Measurements from ENCODE around the gene TMOD4. TPM values are rescaled to one million over a fixed set of nuclear protein-coding genes. Genes with fewer than 3 reads are reported as not detected.

The TMOD4 gene
- total RNA-seq, 1 donor from 2014 or later: not detected

- DNase-seq (ENCODE audit: extremely low read depth, low read depth, low spot score): no peak
Measured at GRCh38 chr1:151176514-151177045, 799 bp upstream of the TMOD4 start.

- DNase-seq (ENCODE audit: extremely low read depth, low read depth, low spot score): no peak
Measured at GRCh38 chr1:151175041-151175741, 590 bp downstream of the TMOD4 start.

- no peak for DNase-seq (ENCODE audit: extremely low read depth, low read depth, low spot score)
Measured at GRCh38 chr1:151171190-151171589, 4.6 kb downstream of the TMOD4 start.

- no peak for DNase-seq (ENCODE audit: extremely low read depth, low read depth, low spot score)
Measured at GRCh38 chr1:151167116-151167515, 8.7 kb downstream of the TMOD4 start.

GRCh38 chr1:151166505-151166956 is 9.2 kb downstream of the TMOD4 start:
- DNase-seq (ENCODE audit: extremely low read depth, low read depth, low spot score): no peak

- DNase-seq (ENCODE audit: extremely low read depth, low read depth, low spot score): peak; percentile 84
Measured at GRCh38 chr1:151165738-151166504, 9.9 kb downstream of the TMOD4 start, which contains the start of the genes LYSMD1 and SCNM1. TSS of gene LYSMD1 (minus strand) at chr1:151165902. CDS start at chr1:151165258, 644 bp downstream. TSS of gene SCNM1 (plus strand) at chr1:151166144. CDS start at chr1:151166153, 9 bp downstream.

GRCh38 chr1:151165281-151165737 is 10.5 kb downstream of the TMOD4 start:
- DNase-seq (ENCODE audit: extremely low read depth, low read depth, low spot score): no peak

GRCh38 chr1:151164732-151165280 is 11.0 kb downstream of the TMOD4 start:
- no peak for DNase-seq (ENCODE audit: extremely low read depth, low read depth, low spot score)

GRCh38 chr1:151159373-151159772 is 16.4 kb downstream of the TMOD4 start:
- no peak for DNase-seq (ENCODE audit: extremely low read depth, low read depth, low spot score)

GRCh38 chr1:151158751-151159251 is 17.0 kb downstream of the TMOD4 start:
- DNase-seq (ENCODE audit: extremely low read depth, low read depth, low spot score): no peak

- no peak for DNase-seq (ENCODE audit: extremely low read depth, low read depth, low spot score)
Measured at GRCh38 chr1:151158326-151158725, 17.5 kb downstream of the TMOD4 start.

- DNase-seq (ENCODE audit: extremely low read depth, low read depth, low spot score): no peak
Measured at GRCh38 chr1:151157067-151157531, 18.7 kb downstream of the TMOD4 start.

- no peak for DNase-seq (ENCODE audit: extremely low read depth, low read depth, low spot score)
Measured at GRCh38 chr1:151156515-151156819, 19.3 kb downstream of the TMOD4 start, which contains the start of gene TNFAIP8L2. TSS of gene TNFAIP8L2 (plus strand) at chr1:151156649. CDS start at chr1:151158698, 2,049 bp downstream.

- DNase-seq (ENCODE audit: extremely low read depth, low read depth, low spot score): no peak
Measured at GRCh38 chr1:151147665-151148064, 28.1 kb downstream of the TMOD4 start.

- no peak for DNase-seq (ENCODE audit: extremely low read depth, low read depth, low spot score)
Measured at GRCh38 chr1:151147132-151147503, 28.7 kb downstream of the TMOD4 start.

GRCh38 chr1:151146412-151147131 is 29.2 kb downstream of the TMOD4 start, which contains the start of gene SEMA6C:
TSS of gene SEMA6C (minus strand) at chr1:151146631. CDS start at chr1:151142621, 4,010 bp downstream.
- peak; percentile 34 for DNase-seq (ENCODE audit: extremely low read depth, low read depth, low spot score)

GRCh38 chr1:151146072-151146411 is 29.7 kb downstream of the TMOD4 start:
- no peak for DNase-seq (ENCODE audit: extremely low read depth, low read depth, low spot score)

GRCh38 chr1:151145304-151146071 is 30.3 kb downstream of the TMOD4 start:
- no peak for DNase-seq (ENCODE audit: extremely low read depth, low read depth, low spot score)

- DNase-seq (ENCODE audit: extremely low read depth, low read depth, low spot score): no peak
Measured at GRCh38 chr1:151144474-151145303, 31.1 kb downstream of the TMOD4 start.

Measured in glomerular endothelial cell (primary cell).